ENCODE results near the gene HOXA7. TPM values are rescaled to one million over a fixed set of nuclear protein-coding genes. Genes with fewer than 3 reads are reported as not detected.

Gene HOXA7
- polyA plus RNA-seq, 1 donor: 19.1 TPM

- DNase-seq (ENCODE audit: low read depth): no peak
These were observed 37.0 kb upstream of the HOXA7 start for GRCh38 chr7:27193335-27194001.

GRCh38 chr7:27192546-27193334 is 36.3 kb upstream of the HOXA7 start:
- DNase-seq (ENCODE audit: low read depth): no peak

GRCh38 chr7:27191833-27192545 is 35.5 kb upstream of the HOXA7 start:
- no peak for DNase-seq (ENCODE audit: low read depth)

GRCh38 chr7:27191161-27191731 is 34.8 kb upstream of the HOXA7 start:
- DNase-seq (ENCODE audit: low read depth): no peak

GRCh38 chr7:27189997-27190748 is 33.7 kb upstream of the HOXA7 start:
- DNase-seq (ENCODE audit: low read depth): no peak

GRCh38 chr7:27189295-27189996 is 33.0 kb upstream of the HOXA7 start:
- DNase-seq (ENCODE audit: low read depth): no peak

GRCh38 chr7:27188386-27189294 is 32.2 kb upstream of the HOXA7 start:
- no peak for DNase-seq (ENCODE audit: low read depth)

- DNase-seq (ENCODE audit: low read depth): no peak
These were observed 31.3 kb upstream of the HOXA7 start for GRCh38 chr7:27187475-27188385.

GRCh38 chr7:27186668-27187474 is 30.4 kb upstream of the HOXA7 start:
- no peak for DNase-seq (ENCODE audit: low read depth)

GRCh38 chr7:27185854-27186667 is 29.6 kb upstream of the HOXA7 start:
- no peak for DNase-seq (ENCODE audit: low read depth)

GRCh38 chr7:27185013-27185853 is 28.8 kb upstream of the HOXA7 start, which contains the start of gene HOXA11:
Gene HOXA11 (minus strand): TSS chr7:27185232. CDS start chr7:27185144, 88 bp downstream.
- no peak for DNase-seq (ENCODE audit: low read depth)

- no peak for DNase-seq (ENCODE audit: low read depth)
These were observed 28.0 kb upstream of the HOXA7 start for GRCh38 chr7:27184337-27185012.

- DNase-seq (ENCODE audit: low read depth): no peak
These were observed 27.3 kb upstream of the HOXA7 start for GRCh38 chr7:27183682-27184336.

- no peak for DNase-seq (ENCODE audit: low read depth)
These were observed 26.6 kb upstream of the HOXA7 start for GRCh38 chr7:27182861-27183681.

Data from forelimb muscle (tissue), 1 donor.